Tibial nerve (tissue), 4 donors: ENCODE measurements around the gene F7. TPM values are rescaled to one million over a fixed set of nuclear protein-coding genes. Genes with fewer than 3 reads are reported as not detected.

ENCODE experiments used
- DNase-seq, 2 donors: peaks; one replicate each; pipeline ENCODE4 v3.0.0-alpha.2; 2019; ENCODE audit warnings: low spot score in 2 of 2
- H3K27ac ChIP-seq, 4 donors: fragments of 200-600 bp; sonication (generic) in 3 of 4; one replicate each; pipeline ENCODE4 v1.5.1; 2017 to 2019; ENCODE audit warnings: mild to moderate bottlenecking in 1 of 4
- H3K27me3 ChIP-seq, 2 donors: fragments of 200-600 bp; sonication (generic) in 1 of 2; one replicate each; pipeline versions ENCODE4 v1.5.1 to v1.6.0; 2017 to 2019
- H3K36me3 ChIP-seq, 3 donors: fragments of 200-600 bp; sonication (generic); one replicate each; pipeline ENCODE4 v1.5.1; 2018 to 2019
- H3K4me1 ChIP-seq, 4 donors: fragments of 200-600 bp; sonication (generic) in 3 of 4; one replicate each; pipeline ENCODE4 v1.5.1; 2017 to 2019
- H3K4me3 ChIP-seq, 4 donors: fragments of 200-600 bp; sonication (generic) in 3 of 4; one replicate each; pipeline ENCODE4 v1.5.1; 2017 to 2019; ENCODE audit warnings: mild to moderate bottlenecking in 1 of 4, moderate library complexity in 1 of 4
- H3K9me3 ChIP-seq, 4 donors: fragments of 200-600 bp; sonication (generic) in 3 of 4; one replicate each; pipeline ENCODE4 v1.5.1; 2017 to 2019
- EP300 ChIP-seq, 2 donors: sonication (generic); formaldehyde crosslinking; IDR thresholded peaks; one replicate each; pipeline ENCODE4 v1.6.1; 2017; ENCODE audit warnings: antibody characterized with exemption in 2 of 2, mild to moderate bottlenecking in 1 of 2
- POLR2A ChIP-seq, 2 donors: fragments of 450-650 bp; IDR thresholded peaks; one replicate each; pipeline ENCODE4 v1.6.1; 2017; ENCODE audit warnings: antibody characterized with exemption in 2 of 2, mild to moderate bottlenecking in 2 of 2, moderate library complexity in 2 of 2
- WGBS, 2 donors: methylation state at CpG; one replicate each; pipeline ENCODE4 v1.1.5; 2018; 5-methylcytosine and 5-hydroxymethylcytosine counted together
- total RNA-seq, 4 donors: library from RNA; depleted of rRNA; stranded (reverse); fragments of >200 nt; gene quantifications; one replicate each; pipeline ENCODE4 v1.1.0, GENCODE V29; 2016
- TF ChIP-seq, protein P1 (sequence below), 5 experiments: fragments of 200-600 bp in 3 of 5; fragments of 450-650 bp in 2 of 5; sonication (generic) in 3 of 5; IDR thresholded peaks; one replicate each; pipeline ENCODE4 v1.5.1; 2016 to 2019; ENCODE audit warnings: antibody characterized with exemption in 5 of 5, mild to moderate bottlenecking in 3 of 5, moderate library complexity in 2 of 5

F7 gene
- total RNA-seq, 4 donors from 2014 or later: not detected

- WGBS, 2 donors: 86 to 88% methylated on average over 22 of the region's 22 CpGs
- no peak for DNase-seq
- TF ChIP-seq EP300 (IDR thresholded peaks at IDR 0.05): no peak
- TF ChIP-seq POLR2A (IDR thresholded peaks at IDR 0.05): no peak
- TF ChIP-seq, protein P1, sequence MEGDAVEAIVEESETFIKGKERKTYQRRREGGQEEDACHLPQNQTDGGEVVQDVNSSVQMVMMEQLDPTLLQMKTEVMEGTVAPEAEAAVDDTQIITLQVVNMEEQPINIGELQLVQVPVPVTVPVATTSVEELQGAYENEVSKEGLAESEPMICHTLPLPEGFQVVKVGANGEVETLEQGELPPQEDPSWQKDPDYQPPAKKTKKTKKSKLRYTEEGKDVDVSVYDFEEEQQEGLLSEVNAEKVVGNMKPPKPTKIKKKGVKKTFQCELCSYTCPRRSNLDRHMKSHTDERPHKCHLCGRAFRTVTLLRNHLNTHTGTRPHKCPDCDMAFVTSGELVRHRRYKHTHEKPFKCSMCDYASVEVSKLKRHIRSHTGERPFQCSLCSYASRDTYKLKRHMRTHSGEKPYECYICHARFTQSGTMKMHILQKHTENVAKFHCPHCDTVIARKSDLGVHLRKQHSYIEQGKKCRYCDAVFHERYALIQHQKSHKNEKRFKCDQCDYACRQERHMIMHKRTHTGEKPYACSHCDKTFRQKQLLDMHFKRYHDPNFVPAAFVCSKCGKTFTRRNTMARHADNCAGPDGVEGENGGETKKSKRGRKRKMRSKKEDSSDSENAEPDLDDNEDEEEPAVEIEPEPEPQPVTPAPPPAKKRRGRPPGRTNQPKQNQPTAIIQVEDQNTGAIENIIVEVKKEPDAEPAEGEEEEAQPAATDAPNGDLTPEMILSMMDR (IDR thresholded peaks at IDR 0.05): no peak
These were observed 42.5 kb upstream of the F7 start for GRCh38 chr13:113063091-113063491.

DNA sequence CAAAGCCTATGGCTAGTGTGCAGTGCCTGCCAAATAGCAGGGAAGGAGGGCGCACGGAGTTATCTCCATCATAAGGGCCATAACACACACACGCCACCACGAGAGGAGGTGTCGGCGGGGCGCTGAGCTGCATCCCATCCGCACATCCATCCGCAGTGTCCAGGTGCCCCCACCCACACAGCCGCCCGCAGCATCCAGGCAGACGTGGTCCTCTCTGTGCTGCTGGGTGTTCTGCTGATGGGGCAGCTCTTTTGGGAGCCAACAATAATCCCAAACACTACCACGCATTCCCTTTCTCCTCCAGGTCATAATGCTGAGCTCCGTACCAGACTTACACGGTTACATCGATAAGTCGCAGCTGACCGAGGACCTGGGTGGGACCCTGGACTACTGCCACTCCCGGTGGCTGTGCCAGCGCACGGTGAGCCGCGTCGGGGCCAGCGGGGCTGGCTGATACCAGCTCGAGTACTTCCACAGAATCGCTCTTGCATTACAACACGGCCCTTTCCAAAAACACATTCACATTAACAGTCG lies 41.5 kb upstream of the F7 start:
- WGBS, 2 donors: 75 to 78% methylated on average over 27 to 29 of the region's 29 CpGs
- TF ChIP-seq, protein P1 (IDR thresholded peaks at IDR 0.05): no peak
- TF ChIP-seq POLR2A (IDR thresholded peaks at IDR 0.05): no peak
- TF ChIP-seq EP300 (IDR thresholded peaks at IDR 0.05): no peak
- peaks cover 0 to 1% (median 0%) of the 10 kb centered on the region in 4 donors for H3K9me3 ChIP-seq
- no peak for DNase-seq
- no peaks in the 10 kb centered on the region for H3K4me1 ChIP-seq
- H3K36me3 ChIP-seq: no peaks in the 10 kb centered on the region
- peak overlapping the region in 1 of 4 donors; percentile 13 for H3K27ac ChIP-seq
- H3K27me3 ChIP-seq: no peaks in the 10 kb centered on the region
- no peak overlapping the region for H3K4me3 ChIP-seq

More at GRCh38 chr13:113063091-113063491, 42.5 kb upstream of the F7 start:
- Histone ChIP-seq H3K9me3 (peaks cover 0 to 11% (median 0%) of the 10 kb centered on the region in 4 donors), H3K27me3 (no peaks in the 10 kb centered on the region), H3K36me3 (no peaks in the 10 kb centered on the region), H3K27ac (no peak overlapping the region), H3K4me3 (no peak overlapping the region), H3K4me1 (no peaks in the 10 kb centered on the region)

DNA sequence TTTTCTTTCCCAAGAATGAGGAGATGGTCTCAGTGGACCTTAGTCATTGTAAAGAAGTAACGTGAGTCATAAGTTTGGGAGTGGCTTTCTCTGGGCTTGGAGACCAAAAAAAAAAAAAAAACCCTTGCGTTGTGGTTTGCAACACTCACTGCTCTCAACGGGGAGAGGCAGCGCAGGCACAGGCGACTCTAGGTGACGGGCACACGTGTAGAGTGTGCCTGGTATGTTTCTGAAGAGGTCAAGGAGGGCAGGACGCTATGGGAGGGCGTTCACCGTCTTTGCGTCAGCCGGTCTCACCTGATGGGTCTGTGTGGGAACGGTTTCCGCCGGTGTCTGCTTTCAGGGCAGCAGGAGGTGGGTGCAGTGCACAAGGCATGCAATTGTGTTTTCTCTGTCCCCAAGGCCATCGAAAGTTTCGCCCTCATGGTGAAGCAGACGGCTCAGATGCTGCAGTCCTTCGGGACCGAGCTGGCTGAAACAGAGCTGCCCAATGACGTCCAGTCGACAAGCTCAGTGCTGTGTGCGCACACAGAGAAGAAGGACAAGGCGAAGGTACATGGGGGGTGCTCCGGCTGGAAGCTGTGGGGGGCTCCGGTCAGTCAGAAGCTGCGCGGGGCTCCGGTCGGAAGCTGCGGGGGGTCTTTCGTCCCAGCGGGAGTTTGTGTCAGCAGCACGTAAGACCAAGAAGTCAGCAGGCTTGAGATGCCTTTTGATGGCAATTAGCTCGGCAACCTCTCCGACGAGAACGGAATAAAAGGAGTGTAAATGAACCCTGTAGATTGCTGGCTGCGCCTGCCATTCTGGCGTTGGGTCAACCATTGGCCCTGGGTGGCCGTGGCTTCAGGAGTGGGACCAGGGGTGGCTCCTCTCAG lies 40.8 kb upstream of the F7 start:
- DNase-seq: no peak
- Histone ChIP-seq H3K27ac (no peak overlapping the region), H3K4me3 (peak overlapping the region in 1 of 4 donors; percentile 14), H3K36me3 (peaks cover 0 to 1% (median 0%) of the 10 kb centered on the region in 3 donors), H3K4me1 (no peaks in the 10 kb centered on the region), H3K9me3 (no peaks in the 10 kb centered on the region), H3K27me3 (no peaks in the 10 kb centered on the region)
- TF ChIP-seq, protein P1 (IDR thresholded peaks at IDR 0.05): no peak
- TF ChIP-seq POLR2A (IDR thresholded peaks at IDR 0.05): no peak
- no peak for TF ChIP-seq EP300 (IDR thresholded peaks at IDR 0.05)
- 77 to 81% methylated on average over 41 of the region's 41 CpGs for WGBS, 2 donors

- Histone ChIP-seq H3K27me3 (no peaks in the 10 kb centered on the region), H3K36me3 (peaks cover 0 to 5% (median 0%) of the 10 kb centered on the region in 3 donors), H3K27ac (no peak overlapping the region), H3K4me1 (no peaks in the 10 kb centered on the region), H3K4me3 (peak overlapping the region in 1 of 4 donors; percentile 14), H3K9me3 (no peaks in the 10 kb centered on the region)
- 81 to 86% methylated on average over 14 to 29 of the region's 29 CpGs for WGBS, 2 donors
- DNase-seq: no peak
- TF ChIP-seq EP300 (IDR thresholded peaks at IDR 0.05) (no peak), POLR2A (IDR thresholded peaks at IDR 0.05) (no peak)
- TF ChIP-seq, protein P1 (IDR thresholded peaks at IDR 0.05): no peak
These were observed 40.0 kb upstream of the F7 start for GRCh38 chr13:113065406-113066141.
